Retinal pigment epithelial cell (primary cell): Measurements from ENCODE around the gene ATP6V1C2.

ENCODE experiments used
- DNase-seq: peaks from one replicate; pipeline ENCODE4 v3.0.0-alpha.2; 2010; ENCODE audit warnings: low read depth
- H3K4me3 ChIP-seq: 2 replicates; pipeline ENCODE4 v1.5.1; 2011; ENCODE audit warnings: mild to moderate bottlenecking, low read length, control low read depth, moderate library complexity
- CTCF ChIP-seq: conservative IDR thresholded peaks from 2 replicates; pipeline ENCODE4 v1.5.1; 2011; ENCODE audit warnings: low read depth, low read length, control low read depth, inconsistent platforms

ATP6V1C2 gene

GRCh38 chr2:10828346-10828745 lies 106.9 kb downstream of the ATP6V1C2 start:
- TF ChIP-seq CTCF, result no peak

DNA sequence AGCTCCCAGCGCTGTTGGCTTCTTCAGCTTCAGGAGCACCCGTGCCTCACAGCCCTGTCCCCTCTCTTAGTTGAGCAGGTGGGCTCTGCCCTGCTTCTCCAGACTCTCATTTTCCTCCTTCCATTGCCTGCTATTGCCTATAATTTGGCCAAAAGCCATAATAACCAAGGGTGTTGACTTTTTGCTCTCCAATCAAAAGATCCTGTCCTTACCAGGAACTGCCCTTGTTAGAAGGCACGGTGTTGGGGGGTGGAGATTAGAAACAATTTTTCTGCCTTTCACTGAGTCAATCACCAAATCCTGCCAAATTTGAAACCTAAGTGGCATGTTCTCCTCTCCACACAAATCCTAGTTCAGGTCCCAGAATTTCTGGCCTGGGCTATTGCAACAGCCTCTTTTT lies 107.9 kb downstream of the ATP6V1C2 start:
- no peak for DNase-seq
- no peak for TF ChIP-seq CTCF
- no peak overlapping the region for H3K4me3 ChIP-seq

More at GRCh38 chr2:10828346-10828745, 106.9 kb downstream of the ATP6V1C2 start:
- no peak overlapping the region for H3K4me3 ChIP-seq
- no peak for DNase-seq

DNA sequence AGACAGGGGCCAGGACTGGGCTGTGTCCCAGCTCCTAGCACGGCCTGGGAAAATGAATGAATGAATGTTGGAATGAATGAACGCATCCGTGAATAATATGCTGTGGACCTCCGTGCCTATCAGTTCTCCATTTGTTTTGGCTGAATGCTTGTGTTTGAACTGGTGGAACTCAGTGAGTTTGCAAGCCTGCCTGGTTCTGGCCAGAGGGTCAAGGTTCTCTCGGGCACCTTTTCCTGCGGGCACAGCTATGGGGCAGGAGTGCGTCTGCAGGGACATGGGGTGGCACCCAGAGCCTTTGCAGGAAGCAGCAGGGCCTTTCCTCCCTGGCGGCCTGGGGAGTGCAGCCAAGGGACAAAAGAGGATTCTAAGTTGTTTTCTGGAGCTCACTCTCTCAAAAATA lies 108.8 kb downstream of the ATP6V1C2 start:
- TF ChIP-seq CTCF, result no peak
- no peak overlapping the region for H3K4me3 ChIP-seq
- DNase-seq, result no peak

- H3K4me3 ChIP-seq, result peak overlapping the region; percentile 12
- TF ChIP-seq CTCF, result no peak
- no peak for DNase-seq
Measured at GRCh38 chr2:10830641-10831399, 109.4 kb downstream of the ATP6V1C2 start.

DNA sequence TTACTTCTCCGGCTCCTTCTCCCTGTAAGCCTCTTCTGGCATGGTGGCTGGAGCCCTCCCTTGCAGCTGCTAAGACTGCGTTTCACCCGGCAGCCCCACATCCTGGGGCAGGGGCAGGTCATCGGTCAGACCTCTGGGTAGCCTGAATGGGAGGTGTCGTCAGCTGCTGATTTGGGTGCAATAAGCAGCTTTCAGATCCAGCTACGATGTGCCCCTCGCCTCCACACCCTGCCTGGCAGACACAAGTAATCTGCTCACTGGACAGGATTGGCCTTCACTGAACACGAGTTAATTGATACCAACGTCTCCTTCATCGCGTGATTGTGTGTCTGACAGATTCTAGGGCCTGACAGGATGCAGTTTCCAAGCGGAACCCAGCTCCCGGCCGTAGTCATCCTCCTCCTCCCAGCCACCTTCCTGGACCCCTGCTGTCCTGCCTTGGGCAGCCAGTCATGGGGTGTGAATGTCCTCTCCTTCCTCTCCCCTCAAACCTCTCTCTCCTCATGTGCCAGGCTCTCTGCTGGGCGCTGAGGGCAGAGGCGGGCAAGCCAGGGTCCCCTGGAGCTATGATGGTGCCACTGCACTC lies 110.1 kb downstream of the ATP6V1C2 start:
- peak; percentile 10 for DNase-seq
- TF ChIP-seq CTCF, result no peak
- peak overlapping the region; percentile 12 for H3K4me3 ChIP-seq

- peak; percentile 46 for DNase-seq
- peak; percentile 93 for TF ChIP-seq CTCF
- no peak overlapping the region for H3K4me3 ChIP-seq
Measured at GRCh38 chr2:10832203-10832936, 110.9 kb downstream of the ATP6V1C2 start.
